Measurements from ENCODE around the gene PLCB4.

PLCB4 gene

GRCh38 chr20:9444921-9445320 lies 376.0 kb downstream of the PLCB4 start:
- DNase-seq (ENCODE audit: low read depth in 2 of 2) = no peak

- no peak for DNase-seq (ENCODE audit: low read depth in 2 of 2)
Measured at GRCh38 chr20:9447182-9447581, 378.3 kb downstream of the PLCB4 start.

- no peak for DNase-seq (ENCODE audit: low read depth in 2 of 2)
Measured at GRCh38 chr20:9453201-9453600, 384.3 kb downstream of the PLCB4 start.

- DNase-seq (ENCODE audit: low read depth in 2 of 2) = no peak
Measured at GRCh38 chr20:9454791-9455190, 385.9 kb downstream of the PLCB4 start.

- DNase-seq (ENCODE audit: low read depth in 2 of 2) = no peak
Measured at GRCh38 chr20:9457136-9457535, 388.2 kb downstream of the PLCB4 start.

- DNase-seq (ENCODE audit: low read depth in 2 of 2) = no peak
Measured at GRCh38 chr20:9458138-9458796, 389.4 kb downstream of the PLCB4 start.

GRCh38 chr20:9460518-9460917 lies 391.6 kb downstream of the PLCB4 start:
- DNase-seq (ENCODE audit: low read depth in 2 of 2) = no peak

- DNase-seq (ENCODE audit: low read depth in 2 of 2) = no peak
Measured at GRCh38 chr20:9467995-9468394, 399.1 kb downstream of the PLCB4 start.

- DNase-seq (ENCODE audit: low read depth in 2 of 2) = no peak
Measured at GRCh38 chr20:9474835-9475415, 406.0 kb downstream of the PLCB4 start.

- no peak for DNase-seq (ENCODE audit: low read depth in 2 of 2)
Measured at GRCh38 chr20:9475456-9475855, 406.6 kb downstream of the PLCB4 start.

- no peak for DNase-seq (ENCODE audit: low read depth in 2 of 2)
Measured at GRCh38 chr20:9476174-9476573, 407.3 kb downstream of the PLCB4 start.

- no peak for DNase-seq (ENCODE audit: low read depth in 2 of 2)
Measured at GRCh38 chr20:9476637-9477036, 407.8 kb downstream of the PLCB4 start.

- DNase-seq (ENCODE audit: low read depth in 2 of 2) = no peak
Measured at GRCh38 chr20:9478771-9479170, 409.9 kb downstream of the PLCB4 start.

GRCh38 chr20:9480066-9480465 lies 411.2 kb downstream of the PLCB4 start:
- DNase-seq (ENCODE audit: low read depth in 2 of 2) = no peak

GRCh38 chr20:9482180-9482579 lies 413.3 kb downstream of the PLCB4 start:
- no peak for DNase-seq (ENCODE audit: low read depth in 2 of 2)

GRCh38 chr20:9483131-9483530 lies 414.2 kb downstream of the PLCB4 start:
- no peak for DNase-seq (ENCODE audit: low read depth in 2 of 2)

- DNase-seq (ENCODE audit: low read depth in 2 of 2) = no peak
Measured at GRCh38 chr20:9485614-9486340, 416.9 kb downstream of the PLCB4 start.

- DNase-seq (ENCODE audit: low read depth in 2 of 2) = no peak
Measured at GRCh38 chr20:9487231-9487630, 418.3 kb downstream of the PLCB4 start.

- DNase-seq (ENCODE audit: low read depth in 2 of 2) = no peak
Measured at GRCh38 chr20:9488063-9488462, 419.2 kb downstream of the PLCB4 start.

GRCh38 chr20:9490161-9490560 lies 421.3 kb downstream of the PLCB4 start:
- no peak for DNase-seq (ENCODE audit: low read depth in 2 of 2)

- no peak for DNase-seq (ENCODE audit: low read depth in 2 of 2)
Measured at GRCh38 chr20:9490631-9491030, 421.7 kb downstream of the PLCB4 start.

GRCh38 chr20:9491324-9491723 lies 422.4 kb downstream of the PLCB4 start:
- DNase-seq (ENCODE audit: low read depth in 2 of 2) = no peak

GRCh38 chr20:9492067-9492466 lies 423.2 kb downstream of the PLCB4 start:
- DNase-seq (ENCODE audit: low read depth in 2 of 2) = no peak

Measured in stimulated activated CD4-positive, alpha-beta T cell treated with anti-CD3 and anti-CD28 coated beads, Interleukin-12 subunit alpha, Interleukin-12 subunit beta, amount 100 ng/mL, for 24 hours (primary cell).